ENCODE measurements around the gene USHBP1.

The USHBP1 gene

DNA sequence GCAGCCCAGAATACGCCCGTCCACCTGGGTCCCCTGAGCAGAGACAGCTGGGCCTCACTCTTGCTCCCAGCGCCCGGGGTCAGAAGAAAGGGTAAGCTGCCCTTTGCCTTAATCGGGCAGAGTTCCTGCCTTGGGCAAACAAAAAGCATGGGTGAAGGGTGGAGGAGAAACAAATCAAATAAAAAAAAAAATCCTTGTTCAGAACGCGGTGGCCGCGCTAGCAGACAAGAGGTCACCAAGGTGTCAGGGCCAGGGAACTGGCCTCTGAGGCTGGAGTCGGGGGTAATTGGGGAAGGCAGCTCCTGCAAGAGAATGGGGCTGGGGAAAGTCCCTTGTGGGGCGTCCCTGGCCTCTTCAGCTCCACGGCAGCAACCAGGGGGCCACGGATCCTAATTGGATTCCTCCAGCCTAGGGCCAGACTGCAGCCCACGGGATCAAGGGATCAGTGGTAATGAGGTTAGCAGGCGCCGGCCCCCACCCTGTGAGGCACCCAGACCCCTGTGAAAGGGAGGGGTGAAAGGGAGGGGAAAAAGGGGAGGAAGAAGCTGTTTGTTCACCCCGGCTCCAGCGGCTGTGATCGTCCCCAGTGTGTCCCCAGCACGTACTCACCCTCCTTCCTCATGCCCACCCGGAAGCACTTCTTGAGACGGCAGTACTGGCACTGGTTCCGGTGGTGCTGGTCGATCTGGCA is 24.3 kb downstream of the USHBP1 start:
- H3K4me3 ChIP-seq (ENCODE audit: control insufficient read depth, low read depth, low read length): no peak overlapping the region
- no peak for DNase-seq (ENCODE audit: low read depth)

DNA sequence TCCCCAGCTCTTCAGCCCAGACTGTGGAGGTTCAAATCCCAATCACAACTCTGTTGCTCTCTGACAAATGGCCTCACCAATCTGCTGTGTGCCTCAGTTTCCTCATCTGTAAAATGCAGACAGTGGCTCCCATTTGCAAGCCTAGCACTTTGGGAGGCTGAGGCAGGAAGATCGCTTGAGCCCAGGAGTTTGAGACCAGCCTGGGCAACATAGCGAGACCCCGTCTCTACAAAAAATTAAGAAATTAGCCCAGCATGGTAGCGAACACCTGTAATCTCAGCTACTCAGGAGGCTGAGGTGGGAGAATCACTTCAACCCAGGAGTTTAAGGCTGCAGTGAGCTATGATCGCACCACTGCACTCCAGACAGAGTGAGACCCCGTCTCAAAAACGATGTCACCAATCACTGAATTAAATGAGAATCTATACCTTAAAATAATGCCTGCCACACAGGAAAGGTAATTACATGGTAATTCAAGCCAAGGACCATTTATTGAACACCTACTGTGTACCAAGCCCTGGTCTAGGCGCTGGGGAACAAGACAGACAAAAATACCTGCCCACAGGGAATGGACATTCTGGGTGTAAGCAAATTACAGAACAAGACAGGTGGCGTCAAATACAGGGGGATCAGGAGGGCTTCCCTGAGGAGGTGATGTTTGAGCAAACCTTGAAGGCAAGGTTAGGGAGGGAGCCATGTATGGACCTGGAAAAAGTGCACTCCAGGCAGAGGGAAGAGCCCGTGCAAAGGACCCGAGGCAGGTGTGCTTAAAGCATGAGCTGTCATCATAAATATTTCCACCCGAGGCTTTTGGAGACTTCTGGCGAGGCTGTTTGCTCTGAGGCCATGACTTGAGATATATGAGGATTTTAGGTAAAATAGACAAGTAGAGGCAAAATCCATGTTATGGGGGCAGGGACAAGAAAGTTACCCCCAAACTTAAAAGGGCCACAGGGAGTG is 26.5 kb downstream of the USHBP1 start:
- TF ChIP-seq, protein P1, sequence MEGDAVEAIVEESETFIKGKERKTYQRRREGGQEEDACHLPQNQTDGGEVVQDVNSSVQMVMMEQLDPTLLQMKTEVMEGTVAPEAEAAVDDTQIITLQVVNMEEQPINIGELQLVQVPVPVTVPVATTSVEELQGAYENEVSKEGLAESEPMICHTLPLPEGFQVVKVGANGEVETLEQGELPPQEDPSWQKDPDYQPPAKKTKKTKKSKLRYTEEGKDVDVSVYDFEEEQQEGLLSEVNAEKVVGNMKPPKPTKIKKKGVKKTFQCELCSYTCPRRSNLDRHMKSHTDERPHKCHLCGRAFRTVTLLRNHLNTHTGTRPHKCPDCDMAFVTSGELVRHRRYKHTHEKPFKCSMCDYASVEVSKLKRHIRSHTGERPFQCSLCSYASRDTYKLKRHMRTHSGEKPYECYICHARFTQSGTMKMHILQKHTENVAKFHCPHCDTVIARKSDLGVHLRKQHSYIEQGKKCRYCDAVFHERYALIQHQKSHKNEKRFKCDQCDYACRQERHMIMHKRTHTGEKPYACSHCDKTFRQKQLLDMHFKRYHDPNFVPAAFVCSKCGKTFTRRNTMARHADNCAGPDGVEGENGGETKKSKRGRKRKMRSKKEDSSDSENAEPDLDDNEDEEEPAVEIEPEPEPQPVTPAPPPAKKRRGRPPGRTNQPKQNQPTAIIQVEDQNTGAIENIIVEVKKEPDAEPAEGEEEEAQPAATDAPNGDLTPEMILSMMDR (IDR thresholded peaks at IDR 0.05; ENCODE audit: control insufficient read depth, insufficient read depth, low read depth, low read length, missing control alignments): no peak
- DNase-seq (ENCODE audit: low read depth): no peak
- H3K4me3 ChIP-seq (ENCODE audit: control insufficient read depth, low read depth, low read length): no peak overlapping the region

More for the DNA sequence above, 24.3 kb downstream of the USHBP1 start:
- TF ChIP-seq, protein P1 (IDR thresholded peaks at IDR 0.05; ENCODE audit: control insufficient read depth, insufficient read depth, low read depth, low read length, missing control alignments): no peak

DNA sequence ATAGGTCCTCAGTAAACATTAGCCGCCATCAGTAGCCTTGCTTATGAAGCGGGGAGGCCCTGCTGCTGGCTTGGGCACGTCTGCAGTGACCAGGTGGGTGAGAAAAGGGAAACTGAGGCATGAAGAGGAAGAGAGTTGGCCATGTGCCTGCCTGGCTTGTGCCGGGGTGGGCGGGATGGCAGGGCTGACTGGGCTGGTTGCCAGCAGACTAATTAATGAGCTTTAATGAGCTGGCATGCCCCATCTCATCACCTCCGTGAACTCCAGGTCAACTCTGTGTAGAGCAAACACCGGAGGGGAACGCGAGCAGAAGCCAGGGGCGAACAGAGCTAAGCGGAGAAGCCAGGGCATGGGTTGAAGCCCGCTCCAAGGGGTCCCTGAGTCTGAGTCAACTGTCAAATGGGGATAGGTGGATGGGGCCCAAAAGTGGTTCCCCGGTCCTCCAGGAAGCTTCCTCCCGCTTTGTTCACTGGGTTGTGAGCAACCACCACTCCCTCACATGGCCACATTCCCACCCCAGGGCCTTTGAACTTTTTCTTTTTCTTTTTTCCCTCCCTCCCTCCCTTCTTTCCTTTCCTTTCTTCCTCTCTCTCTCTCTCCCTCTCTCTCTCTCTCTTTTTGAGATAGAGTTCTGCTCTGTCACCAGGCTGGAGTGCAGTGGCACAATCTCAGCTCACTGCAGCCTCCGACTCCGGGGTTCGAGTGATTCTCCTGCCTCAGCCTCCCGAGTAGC is 27.6 kb downstream of the USHBP1 start:
- no peak overlapping the region for H3K4me3 ChIP-seq (ENCODE audit: control insufficient read depth, low read depth, low read length)
- TF ChIP-seq, protein P1 (IDR thresholded peaks at IDR 0.05; ENCODE audit: control insufficient read depth, insufficient read depth, low read depth, low read length, missing control alignments): no peak
- DNase-seq (ENCODE audit: low read depth): no peak

DNA sequence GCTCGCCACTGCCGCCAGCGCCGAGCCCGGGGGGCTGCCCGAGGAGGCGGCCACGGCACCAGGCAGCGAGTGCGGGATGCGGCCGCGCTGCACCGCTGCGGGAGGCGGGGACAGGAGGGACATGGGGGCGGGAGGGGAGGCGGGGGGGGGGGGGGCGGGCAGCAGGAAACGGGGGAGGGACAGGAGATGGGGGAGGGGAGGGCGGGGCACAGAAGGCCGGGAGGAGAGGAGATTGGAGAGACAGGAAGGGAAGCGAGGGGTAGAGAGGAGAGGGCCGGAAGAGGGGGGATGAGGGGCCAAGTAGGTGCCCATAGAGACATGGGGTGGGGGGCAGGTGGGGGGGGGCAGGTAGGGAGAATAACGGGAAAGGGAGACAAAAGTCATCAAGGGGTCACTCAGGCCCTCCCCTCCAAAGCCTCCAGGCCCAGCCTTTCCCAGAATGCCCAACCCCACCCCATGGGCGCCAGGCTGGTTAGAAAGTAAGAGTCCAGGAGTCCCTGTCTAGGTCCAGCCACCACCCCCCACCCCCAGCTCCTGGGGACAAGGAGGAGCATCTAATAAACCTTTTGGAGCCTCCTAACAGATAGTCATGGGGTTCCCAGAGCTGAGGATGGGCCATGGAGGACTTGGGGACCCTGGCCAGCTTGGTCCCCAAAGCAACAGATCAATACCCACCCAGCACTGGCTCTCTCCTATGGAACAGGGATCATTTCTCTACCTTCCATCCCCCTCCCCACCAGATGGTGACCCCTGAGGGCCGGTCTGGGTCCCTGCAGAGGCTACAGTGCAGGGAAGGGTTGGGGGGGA is 28.4 kb downstream of the USHBP1 start:
- DNase-seq (ENCODE audit: low read depth): no peak
- TF ChIP-seq, protein P1 (IDR thresholded peaks at IDR 0.05; ENCODE audit: control insufficient read depth, insufficient read depth, low read depth, low read length, missing control alignments): no peak
- H3K4me3 ChIP-seq (ENCODE audit: control insufficient read depth, low read depth, low read length): peak overlapping the region; percentile 66

DNA sequence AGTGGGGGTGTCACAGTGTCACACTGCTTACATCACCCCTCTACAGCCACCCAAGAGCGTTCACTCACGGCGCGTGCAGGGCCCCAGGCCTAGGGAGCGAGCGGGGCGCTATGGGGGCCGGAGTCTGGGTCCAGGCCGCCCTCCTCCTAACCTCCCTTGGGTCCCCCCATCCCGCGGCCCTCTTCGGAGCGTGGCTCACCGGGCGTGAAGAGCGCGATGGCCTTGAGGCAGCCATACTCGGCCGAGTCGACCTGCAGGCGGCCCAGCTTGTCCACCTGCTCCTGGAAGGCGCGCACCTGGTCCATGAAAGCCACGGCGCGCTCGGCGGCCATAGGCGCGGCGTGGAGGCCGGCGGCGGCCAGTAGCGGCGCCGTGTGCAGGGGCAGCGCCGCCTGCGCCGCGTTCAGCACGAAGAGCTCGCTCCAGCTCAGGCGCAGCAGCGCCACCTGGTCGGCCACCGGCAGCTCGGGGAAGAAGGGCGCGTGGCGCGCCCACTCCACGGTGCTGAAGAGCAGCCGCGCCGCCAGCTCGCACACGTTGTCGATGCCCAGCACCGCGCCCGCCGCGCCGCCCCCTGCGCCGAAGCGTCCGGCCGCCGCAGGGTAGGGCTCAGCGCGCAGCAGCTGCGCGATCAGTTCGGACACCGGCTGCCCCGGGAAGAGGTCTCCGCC is 29.1 kb downstream of the USHBP1 start:
- peak overlapping the region; percentile 66 for H3K4me3 ChIP-seq (ENCODE audit: control insufficient read depth, low read depth, low read length)
- DNase-seq (ENCODE audit: low read depth): peak; percentile 31
- TF ChIP-seq, protein P1 (IDR thresholded peaks at IDR 0.05; ENCODE audit: control insufficient read depth, insufficient read depth, low read depth, low read length, missing control alignments): peak; percentile 36
